A673 (cell line): ENCODE measurements around the gene TMEM205. TPM values are rescaled to one million over a fixed set of nuclear protein-coding genes. Genes with fewer than 3 reads are reported as not detected.

Experiments
- BruUV-seq: library from RNA; stranded (reverse); fragments of 400-500 nt; replicated peaks from 2 replicates; lab custom pipeline; 2021; lab: Mats Ljungman, UMichigan
- CTCF ChIA-PET: fragments of 300-600 bp; sonication (Branson Sonifier 250); formaldehyde crosslinking; loops from one replicate; lab custom pipeline; 2022; ENCODE audit warnings: antibody characterized with exemption; lab: Charles Lee
- POLR2A ChIA-PET: fragments of 300-600 bp; sonication (Branson Sonifier 250); formaldehyde crosslinking; loops from one replicate; lab custom pipeline; 2022; ENCODE audit warnings: antibody characterized with exemption; ENCODE audit not compliant: low non-redundant PET; lab: Charles Lee
- DNase-seq: peaks from one replicate; pipeline ENCODE4 v3.0.0-alpha.2; 2015; ENCODE audit warnings: low spot score
- H3K27ac ChIP-seq: fragments of 200-600 bp; sonication (generic); 2 replicates; pipeline ENCODE4 v1.5.1; 2016; ENCODE audit warnings: mixed run types, low read depth, mild to moderate bottlenecking, mixed read lengths, antibody characterized with exemption, low read length; ENCODE audit not compliant: poor library complexity, severe bottlenecking
- H3K27me3 ChIP-seq: fragments of 200-600 bp; sonication (generic); replicated peaks from 2 replicates; pipeline ENCODE4 v1.6.1; 2017; ENCODE audit warnings: mixed run types, low read depth, mild to moderate bottlenecking, mixed read lengths, antibody characterized with exemption, low read length; ENCODE audit not compliant: insufficient read depth, poor library complexity
- H3K36me3 ChIP-seq: fragments of 200-600 bp; sonication (generic); 2 replicates; pipeline ENCODE4 v1.6.1; 2016; ENCODE audit warnings: mixed run types, mild to moderate bottlenecking, mixed read lengths, antibody characterized with exemption, low read length; ENCODE audit not compliant: insufficient read depth, poor library complexity, severe bottlenecking
- H3K4me1 ChIP-seq: fragments of 200-600 bp; sonication (generic); 2 replicates; pipeline ENCODE4 v1.6.1; 2017; ENCODE audit warnings: mixed run types, mild to moderate bottlenecking, mixed read lengths, antibody characterized with exemption, low read length; ENCODE audit not compliant: insufficient read depth, poor library complexity, severe bottlenecking
- H3K4me3 ChIP-seq: fragments of 200-600 bp; sonication (generic); 2 replicates; pipeline ENCODE4 v1.5.1; 2016; ENCODE audit warnings: low read depth, mixed run types, mild to moderate bottlenecking, mixed read lengths, low read length; ENCODE audit not compliant: poor library complexity, severe bottlenecking
- H3K9me3 ChIP-seq: fragments of 200-600 bp; sonication (generic); 2 replicates; pipeline ENCODE4 v1.6.1; 2016; ENCODE audit warnings: mixed run types, low read depth, mild to moderate bottlenecking, mixed read lengths, antibody characterized with exemption, low read length; ENCODE audit not compliant: poor library complexity, severe bottlenecking
- EZH2 ChIP-seq: fragments of 200-600 bp; sonication (generic); IDR thresholded peaks from 2 replicates; pipeline ENCODE4 v1.6.1; 2017; ENCODE audit warnings: borderline replicate concordance, low read depth, mild to moderate bottlenecking, mixed read lengths, antibody characterized with exemption, low read length; ENCODE audit not compliant: poor library complexity, severe bottlenecking
- intact Hi-C: fragments of 100-400 bp; cut with micrococcal nuclease; formaldehyde crosslinking; loops from one replicate; pipeline ENCODE4 v1.10.0; 2022; ENCODE audit not compliant: unreplicated experiment
- total RNA-seq: library from RNA; stranded (reverse); gene quantifications from 2 replicates; pipeline ENCODE4 v1.2.3, GENCODE V29; 2021
- TF ChIP-seq, protein P1 (sequence below): fragments of 300-800, 200-600 bp; sonication (generic); conservative IDR thresholded peaks from 2 replicates; pipeline ENCODE4 v1.5.1; 2017; ENCODE audit warnings: low read depth, mild to moderate bottlenecking, antibody characterized with exemption, low read length, moderate library complexity, mixed read lengths

The TMEM205 gene
- total RNA-seq, 1 experiment from 2014 or later = 94.3 TPM

- Histone ChIP-seq H3K36me3 (no peaks in the 10 kb centered on the region), H3K9me3 (no peaks in the 10 kb centered on the region), H3K4me3 (no peak overlapping the region), H3K4me1 (no peaks in the 10 kb centered on the region), H3K27me3 (no peaks in the 10 kb centered on the region), H3K27ac (no peak overlapping the region)
- no peak for DNase-seq
- ChIA-PET CTCF (no interaction called here), POLR2A (no interaction called here)
- TSS peak; percentile 56 for BruUV-seq
- TF ChIP-seq, protein P1, sequence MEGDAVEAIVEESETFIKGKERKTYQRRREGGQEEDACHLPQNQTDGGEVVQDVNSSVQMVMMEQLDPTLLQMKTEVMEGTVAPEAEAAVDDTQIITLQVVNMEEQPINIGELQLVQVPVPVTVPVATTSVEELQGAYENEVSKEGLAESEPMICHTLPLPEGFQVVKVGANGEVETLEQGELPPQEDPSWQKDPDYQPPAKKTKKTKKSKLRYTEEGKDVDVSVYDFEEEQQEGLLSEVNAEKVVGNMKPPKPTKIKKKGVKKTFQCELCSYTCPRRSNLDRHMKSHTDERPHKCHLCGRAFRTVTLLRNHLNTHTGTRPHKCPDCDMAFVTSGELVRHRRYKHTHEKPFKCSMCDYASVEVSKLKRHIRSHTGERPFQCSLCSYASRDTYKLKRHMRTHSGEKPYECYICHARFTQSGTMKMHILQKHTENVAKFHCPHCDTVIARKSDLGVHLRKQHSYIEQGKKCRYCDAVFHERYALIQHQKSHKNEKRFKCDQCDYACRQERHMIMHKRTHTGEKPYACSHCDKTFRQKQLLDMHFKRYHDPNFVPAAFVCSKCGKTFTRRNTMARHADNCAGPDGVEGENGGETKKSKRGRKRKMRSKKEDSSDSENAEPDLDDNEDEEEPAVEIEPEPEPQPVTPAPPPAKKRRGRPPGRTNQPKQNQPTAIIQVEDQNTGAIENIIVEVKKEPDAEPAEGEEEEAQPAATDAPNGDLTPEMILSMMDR = no peak
- no peak for TF ChIP-seq EZH2
- intact Hi-C loops = no loop called here
Measured at GRCh38 chr19:11364935-11365334, 18.9 kb upstream of the TMEM205 start.

DNA sequence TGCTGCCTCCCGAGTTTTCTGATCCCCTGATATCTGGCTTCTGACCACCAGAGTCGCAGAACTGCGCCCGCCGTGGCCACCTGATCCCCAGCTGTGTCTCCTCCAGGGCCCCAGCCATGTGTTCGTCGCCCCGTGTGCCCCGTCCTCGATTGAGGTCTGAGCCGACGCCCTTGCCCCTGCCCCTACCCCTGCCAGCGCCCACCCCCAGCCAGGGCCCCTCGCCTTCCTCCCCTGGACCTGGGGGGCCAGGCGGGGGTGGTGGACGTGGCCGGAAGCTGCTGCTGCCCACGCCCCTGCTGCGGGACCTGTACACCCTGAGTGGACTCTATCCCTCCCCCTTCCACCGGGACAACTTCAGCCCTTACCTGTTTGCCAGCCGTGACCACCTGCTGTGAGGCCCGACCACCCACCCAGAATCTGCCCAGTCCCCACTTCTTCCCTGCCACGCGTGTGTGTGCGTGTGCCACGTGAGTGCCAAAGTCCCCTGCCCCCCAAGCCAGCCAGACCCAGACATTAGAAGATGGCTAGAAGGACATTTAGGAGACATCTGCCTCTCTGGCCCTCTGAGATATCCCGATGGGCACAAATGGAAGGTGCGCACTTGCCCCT lies 18.3 kb upstream of the TMEM205 start:
- Histone ChIP-seq H3K4me3 (no peak overlapping the region), H3K36me3 (no peaks in the 10 kb centered on the region), H3K27ac (no peak overlapping the region), H3K27me3 (no peaks in the 10 kb centered on the region), H3K4me1 (no peaks in the 10 kb centered on the region), H3K9me3 (no peaks in the 10 kb centered on the region)
- no peak for TF ChIP-seq EZH2
- TF ChIP-seq, protein P1 = no peak
- DNase-seq = no peak
- intact Hi-C loops = no loop called here
- POLR2A ChIA-PET = no interaction called here
- CTCF ChIA-PET = no interaction called here
- no TSS peak for BruUV-seq

DNA sequence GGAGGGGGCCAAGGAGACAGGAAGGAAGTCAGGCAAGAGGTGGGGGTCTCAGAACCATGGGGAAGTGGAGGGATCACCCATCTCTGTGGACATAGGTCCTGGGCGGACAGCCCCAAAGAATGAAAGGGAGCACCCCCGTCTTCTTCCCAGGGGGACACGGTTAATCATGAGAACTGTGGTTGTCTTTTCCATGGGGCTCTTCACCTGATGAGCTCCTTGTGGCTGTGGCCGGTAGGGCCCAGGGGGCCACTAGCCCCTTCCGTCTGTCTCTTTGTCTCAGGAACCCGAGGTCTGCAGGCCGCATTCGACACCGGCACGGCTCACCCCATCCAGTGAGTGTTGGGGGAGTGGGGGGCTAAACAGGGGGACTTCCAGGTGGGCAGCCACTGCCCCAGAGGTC lies 17.8 kb upstream of the TMEM205 start:
- Histone ChIP-seq H3K27me3 (no peaks in the 10 kb centered on the region), H3K27ac (no peak overlapping the region), H3K4me3 (no peak overlapping the region), H3K9me3 (no peaks in the 10 kb centered on the region), H3K4me1 (no peaks in the 10 kb centered on the region), H3K36me3 (no peaks in the 10 kb centered on the region)
- TF ChIP-seq, protein P1 = no peak
- TF ChIP-seq EZH2 = no peak
- no TSS peak for BruUV-seq
- POLR2A ChIA-PET = no interaction called here
- CTCF ChIA-PET = no interaction called here
- DNase-seq = no peak
- intact Hi-C loops = no loop called here
